Keratinocyte (primary cell): ENCODE data around the gene INHA. TPM values are rescaled to one million over a fixed set of nuclear protein-coding genes. Genes with fewer than 3 reads are reported as not detected.

ENCODE experiments used
- DNase-seq: peaks from one replicate; pipeline ENCODE4 v3.0.0-alpha.2; 2011; ENCODE audit warnings: low read depth, missing footprints, low spot score
- FAIRE-seq: peaks from 2 replicates; lab custom pipeline; 2011; peaks lifted over from hg19 to GRCh38; lab: Jason Lieb, UNC
- H2AFZ ChIP-seq: 2 replicates; pipeline ENCODE4 v1.6.0; 2012; ENCODE audit warnings: low read length, control low read depth, inconsistent platforms; ENCODE audit not compliant: control insufficient read depth
- H3K27ac ChIP-seq: 2 replicates; pipeline ENCODE4 v1.5.1; 2011; ENCODE audit warnings: low read length; ENCODE audit not compliant: control insufficient read depth, insufficient read depth
- H3K27me3 ChIP-seq: 3 replicates; pipeline ENCODE4 v1.6.0; 2011; ENCODE audit warnings: low read length; ENCODE audit not compliant: control insufficient read depth, insufficient read depth; ENCODE audit errors: extremely low read depth
- H3K36me3 ChIP-seq, 2 experiments: 2 replicates in 1 of 2; 3 replicates in 1 of 2; pipeline ENCODE4 v1.5.1; 2011; ENCODE audit warnings: low read length in 2 of 2, mild to moderate bottlenecking in 1 of 2; ENCODE audit not compliant: control insufficient read depth in 2 of 2, insufficient read depth in 2 of 2; ENCODE audit errors: extremely low read depth in 1 of 2
- H3K4me1 ChIP-seq: 3 replicates; pipeline ENCODE4 v1.5.1; 2011; ENCODE audit warnings: low read length; ENCODE audit not compliant: control insufficient read depth, insufficient read depth; ENCODE audit errors: extremely low read depth
- H3K4me2 ChIP-seq: 3 replicates; pipeline ENCODE4 v1.6.0; 2011; ENCODE audit warnings: low read depth, low read length; ENCODE audit not compliant: control insufficient read depth, insufficient read depth; ENCODE audit errors: extremely low read depth
- H3K4me3 ChIP-seq, 3 experiments: fragments of 200-600 bp in 1 of 3; sonication (generic) in 1 of 3; 2 replicates in 2 of 3; 3 replicates in 1 of 3; pipeline ENCODE4 v1.5.1; 2011 to 2016; ENCODE audit warnings: low read length in 3 of 3, mild to moderate bottlenecking in 3 of 3, control low read depth in 2 of 3, inconsistent platforms in 1 of 3, low read depth in 1 of 3, mixed read lengths in 1 of 3, mixed run types in 1 of 3, moderate library complexity in 1 of 3; ENCODE audit not compliant: control insufficient read depth in 2 of 3, insufficient read depth in 2 of 3; ENCODE audit errors: extremely low read depth in 1 of 3
- H3K79me2 ChIP-seq: 2 replicates; pipeline ENCODE4 v1.6.0; 2012; ENCODE audit warnings: low read length; ENCODE audit not compliant: control insufficient read depth, insufficient read depth
- H3K9ac ChIP-seq: 3 replicates; pipeline ENCODE4 v1.6.0; 2011; ENCODE audit warnings: low read length; ENCODE audit not compliant: control insufficient read depth, insufficient read depth; ENCODE audit errors: extremely low read depth
- H3K9me1 ChIP-seq: 3 replicates; pipeline ENCODE4 v1.6.0; 2011; ENCODE audit warnings: low read length; ENCODE audit not compliant: control insufficient read depth, insufficient read depth; ENCODE audit errors: extremely low read depth
- H3K9me3 ChIP-seq: 2 replicates; pipeline ENCODE4 v1.5.1; 2012; ENCODE audit warnings: low read depth, low read length; ENCODE audit not compliant: control insufficient read depth
- H4K20me1 ChIP-seq: 3 replicates; pipeline ENCODE4 v1.6.0; 2011; ENCODE audit warnings: low read length; ENCODE audit not compliant: control insufficient read depth, insufficient read depth; ENCODE audit errors: extremely low read depth
- EZH2 ChIP-seq: IDR thresholded peaks from one replicate; pipeline ENCODE4 v1.6.1; 2012; ENCODE audit warnings: inconsistent platforms, mild to moderate bottlenecking, low read length, moderate library complexity
- dilution Hi-C: fragments of 300-500 bp; cut with MboI; formaldehyde crosslinking; loops from one replicate; pipeline ENCODE4 v1.7.0; 2020; ENCODE audit warnings: low sequenced_read_pairs; ENCODE audit not compliant: extremely low pct_ligation_motif_present
- polyA plus RNA-seq, 5 experiments: library from polyadenylated mRNA; depleted of rRNA in 3 of 5; stranded (reverse) in 3 of 5; stranded (forward) in 1 of 5; unstranded in 1 of 5; fragments of >200 nt; gene quantifications; 1 replicate in 1 of 5; 2 replicates in 3 of 5; 3 replicates in 1 of 5; pipeline versions ENCODE4 v1.2.1 to v1.2.3, GENCODE V29; 2011 to 2012; ENCODE audit warnings: missing spikeins in 2 of 5, low read depth in 1 of 5, low replicate concordance in 1 of 5
- TF ChIP-seq, protein P1 (sequence below), 3 experiments: IDR thresholded peaks in 1 of 3; conservative IDR thresholded peaks in 1 of 3; optimal IDR thresholded peaks in 1 of 3; 2 replicates in 2 of 3; 3 replicates in 1 of 3; pipeline versions ENCODE3 to v1.5.1; 2011; ENCODE audit warnings: low read length in 3 of 3, mild to moderate bottlenecking in 3 of 3, moderate library complexity in 2 of 3, control low read depth in 1 of 3, inconsistent platforms in 1 of 3; ENCODE audit not compliant: insufficient read depth in 2 of 3; ENCODE audit errors: extremely low read depth in 1 of 3

INHA gene
- polyA plus RNA-seq, 1 donor (not counting 4 experiments of a cell fraction or from before 2014, with no cell fraction given): 0.18 TPM

DNA sequence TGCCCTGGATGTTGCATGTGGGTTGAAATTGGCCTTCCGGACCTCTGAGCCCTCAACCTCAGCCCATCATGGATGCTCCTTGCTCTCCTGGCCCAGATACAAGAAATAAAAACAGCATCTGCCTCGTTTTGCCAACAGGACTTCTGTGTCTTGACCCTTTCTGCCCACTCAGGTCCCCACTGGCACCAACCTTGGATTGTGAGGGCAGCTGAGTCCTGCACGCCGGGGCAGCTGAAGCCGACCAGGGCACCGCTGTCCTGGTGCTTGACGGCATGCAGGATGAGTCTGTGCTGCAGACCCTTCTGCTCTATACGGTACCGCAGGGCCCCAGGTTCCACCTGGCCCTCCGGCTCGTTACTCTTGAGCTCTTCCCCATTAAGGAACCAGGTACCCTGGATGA lies 5.5 kb upstream of the INHA start:
- Histone ChIP-seq H3K4me1 (peaks cover 2% of the 10 kb centered on the region), H3K36me3 (no peaks in the 10 kb centered on the region), H3K79me2 (no peaks in the 10 kb centered on the region), H3K27me3 (no peaks in the 10 kb centered on the region), H3K27ac (no peak overlapping the region), H2AFZ (no peak overlapping the region), H3K4me3 (no peak overlapping the region), H4K20me1 (no peaks in the 10 kb centered on the region), H3K9ac (no peak overlapping the region), H3K9me1 (no peaks in the 10 kb centered on the region), H3K4me2 (no peak overlapping the region), H3K9me3 (no peaks in the 10 kb centered on the region)
- TF ChIP-seq EZH2: no peak
- TF ChIP-seq, protein P1, sequence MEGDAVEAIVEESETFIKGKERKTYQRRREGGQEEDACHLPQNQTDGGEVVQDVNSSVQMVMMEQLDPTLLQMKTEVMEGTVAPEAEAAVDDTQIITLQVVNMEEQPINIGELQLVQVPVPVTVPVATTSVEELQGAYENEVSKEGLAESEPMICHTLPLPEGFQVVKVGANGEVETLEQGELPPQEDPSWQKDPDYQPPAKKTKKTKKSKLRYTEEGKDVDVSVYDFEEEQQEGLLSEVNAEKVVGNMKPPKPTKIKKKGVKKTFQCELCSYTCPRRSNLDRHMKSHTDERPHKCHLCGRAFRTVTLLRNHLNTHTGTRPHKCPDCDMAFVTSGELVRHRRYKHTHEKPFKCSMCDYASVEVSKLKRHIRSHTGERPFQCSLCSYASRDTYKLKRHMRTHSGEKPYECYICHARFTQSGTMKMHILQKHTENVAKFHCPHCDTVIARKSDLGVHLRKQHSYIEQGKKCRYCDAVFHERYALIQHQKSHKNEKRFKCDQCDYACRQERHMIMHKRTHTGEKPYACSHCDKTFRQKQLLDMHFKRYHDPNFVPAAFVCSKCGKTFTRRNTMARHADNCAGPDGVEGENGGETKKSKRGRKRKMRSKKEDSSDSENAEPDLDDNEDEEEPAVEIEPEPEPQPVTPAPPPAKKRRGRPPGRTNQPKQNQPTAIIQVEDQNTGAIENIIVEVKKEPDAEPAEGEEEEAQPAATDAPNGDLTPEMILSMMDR (optimal IDR thresholded peaks at IDR 0.05 in 1 of 3, IDR thresholded peaks at IDR 0.05 in 1 of 3, conservative IDR thresholded peaks at IDR 0.05 in 1 of 3; ENCODE audit: extremely low read depth in 1 of 3, insufficient read depth in 2 of 3, low read length in 3 of 3): no peak
- DNase-seq (no peak), FAIRE-seq (no peak)
- dilution Hi-C loops: no loop called here

DNA sequence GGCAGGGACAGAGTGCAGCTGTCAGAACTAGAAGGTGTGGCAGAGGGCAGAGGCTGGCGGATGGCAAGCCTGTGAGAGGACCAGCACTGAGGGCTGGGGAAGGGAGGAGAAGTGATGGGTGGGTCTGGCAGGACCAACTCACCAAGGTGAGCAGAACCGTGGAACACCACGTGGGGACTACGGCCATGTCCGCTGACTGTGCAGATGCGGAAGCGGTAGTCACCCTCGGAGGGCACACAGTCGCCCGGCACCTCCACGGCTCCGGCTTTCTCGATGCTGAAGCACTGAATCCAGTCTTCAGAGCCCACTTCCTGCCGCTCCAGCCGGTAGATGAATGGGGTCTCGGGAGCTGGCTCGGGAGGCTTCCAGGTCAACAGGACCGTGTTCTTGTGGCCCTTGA lies 5.0 kb upstream of the INHA start:
- TF ChIP-seq, protein P1 (optimal IDR thresholded peaks at IDR 0.05 in 1 of 3, IDR thresholded peaks at IDR 0.05 in 1 of 3, conservative IDR thresholded peaks at IDR 0.05 in 1 of 3; ENCODE audit: extremely low read depth in 1 of 3, insufficient read depth in 2 of 3, low read length in 3 of 3): no peak
- TF ChIP-seq EZH2: no peak
- H3K9me3 ChIP-seq: no peaks in the 10 kb centered on the region
- dilution Hi-C loops: no loop called here
- H3K4me3 ChIP-seq: no peak overlapping the region
- H4K20me1 ChIP-seq: no peaks in the 10 kb centered on the region
- H3K27ac ChIP-seq: no peak overlapping the region
- H3K9ac ChIP-seq: no peak overlapping the region
- peaks cover 7% of the 10 kb centered on the region for H3K4me1 ChIP-seq
- H3K79me2 ChIP-seq: no peaks in the 10 kb centered on the region
- H3K36me3 ChIP-seq: no peaks in the 10 kb centered on the region
- no peak overlapping the region for H2AFZ ChIP-seq
- no peak for DNase-seq
- FAIRE-seq: no peak
- no peaks in the 10 kb centered on the region for H3K9me1 ChIP-seq
- no peaks in the 10 kb centered on the region for H3K27me3 ChIP-seq
- no peak overlapping the region for H3K4me2 ChIP-seq
